HUES48 (cell line): ENCODE results near the gene NUMB.

Source experiments
- H3K27ac ChIP-seq: one replicate; pipeline ENCODE4 v1.7.0; 2013; ENCODE audit warnings: low read depth, low read length, inconsistent platforms
- H3K27me3 ChIP-seq: 2 replicates; pipeline ENCODE4 v1.6.1; 2013; ENCODE audit warnings: mild to moderate bottlenecking, low read length; ENCODE audit not compliant: control insufficient read depth, insufficient read depth
- H3K36me3 ChIP-seq: 2 replicates; pipeline ENCODE4 v1.6.1; 2013; ENCODE audit warnings: low read length; ENCODE audit not compliant: control insufficient read depth, insufficient read depth
- H3K4me1 ChIP-seq: 2 replicates; pipeline ENCODE4 v1.6.1; 2013; ENCODE audit warnings: mild to moderate bottlenecking, low read length; ENCODE audit not compliant: control insufficient read depth, insufficient read depth
- H3K4me3 ChIP-seq: 2 replicates; pipeline ENCODE4 v1.5.1; 2013; ENCODE audit warnings: mild to moderate bottlenecking, low read depth, low read length
- H3K9ac ChIP-seq: 2 replicates; pipeline ENCODE4 v1.6.1; 2013; ENCODE audit warnings: mild to moderate bottlenecking, low read depth, low read length, moderate library complexity
- H3K9me3 ChIP-seq: 2 replicates; pipeline ENCODE4 v1.6.1; 2013; ENCODE audit warnings: low read length; ENCODE audit not compliant: control insufficient read depth, insufficient read depth

NUMB gene

GRCh38 chr14:73236752-73237218 is 221.6 kb downstream of the NUMB start:
- no peak overlapping the region for H3K9ac ChIP-seq
- H3K4me3 ChIP-seq = peak overlapping the region; percentile 55
- peaks cover 68% of the 10 kb centered on the region for H3K4me1 ChIP-seq
- H3K36me3 ChIP-seq = no peaks in the 10 kb centered on the region; the same call in 1 of the 2 replicates
- no peaks in the 10 kb centered on the region for H3K9me3 ChIP-seq
- peaks cover 42% of the 10 kb centered on the region for H3K27me3 ChIP-seq
- H3K27ac ChIP-seq = no peak overlapping the region

- Histone ChIP-seq H3K36me3 (no peaks in the 10 kb centered on the region; the same call in 1 of the 2 replicates), H3K27ac (peak overlapping the region; percentile 90), H3K4me3 (peak overlapping the region; percentile 55; the same call in 1 of the 2 replicates), H3K9ac (no peak overlapping the region), H3K27me3 (peaks cover 42% of the 10 kb centered on the region), H3K9me3 (no peaks in the 10 kb centered on the region), H3K4me1 (peaks cover 68% of the 10 kb centered on the region)
Measured at GRCh38 chr14:73236157-73236556, 222.2 kb downstream of the NUMB start.

GRCh38 chr14:73235531-73236155 is 222.7 kb downstream of the NUMB start:
- no peaks in the 10 kb centered on the region; the same call in 1 of the 2 replicates for H3K36me3 ChIP-seq
- H3K27ac ChIP-seq = peak overlapping the region; percentile 90
- H3K9me3 ChIP-seq = no peaks in the 10 kb centered on the region
- peaks cover 42% of the 10 kb centered on the region for H3K27me3 ChIP-seq
- peak overlapping the region; percentile 55 for H3K4me3 ChIP-seq
- peak overlapping the region; percentile 1; the same call in 1 of the 2 replicates for H3K9ac ChIP-seq
- H3K4me1 ChIP-seq = peaks cover 68% of the 10 kb centered on the region

- Histone ChIP-seq H3K36me3 (no peaks in the 10 kb centered on the region; the same call in 1 of the 2 replicates), H3K27me3 (peaks cover 37% of the 10 kb centered on the region), H3K4me1 (peaks cover 65% of the 10 kb centered on the region), H3K9ac (peak overlapping the region; percentile 1; the same call in 1 of the 2 replicates), H3K9me3 (no peaks in the 10 kb centered on the region), H3K27ac (peak overlapping the region; percentile 90), H3K4me3 (peak overlapping the region; percentile 55)
Measured at GRCh38 chr14:73234586-73235394, 223.6 kb downstream of the NUMB start.

- Histone ChIP-seq H3K9me3 (no peaks in the 10 kb centered on the region), H3K27me3 (peaks cover 30% of the 10 kb centered on the region), H3K4me1 (peaks cover 64% of the 10 kb centered on the region), H3K27ac (no peak overlapping the region), H3K36me3 (no peaks in the 10 kb centered on the region; the same call in 1 of the 2 replicates), H3K9ac (no peak overlapping the region), H3K4me3 (no peak overlapping the region)
Measured at GRCh38 chr14:73234029-73234428, 224.3 kb downstream of the NUMB start.

- Histone ChIP-seq H3K4me1 (peaks cover 64% of the 10 kb centered on the region), H3K4me3 (no peak overlapping the region), H3K9ac (no peak overlapping the region), H3K27me3 (peaks cover 25% of the 10 kb centered on the region), H3K9me3 (no peaks in the 10 kb centered on the region), H3K36me3 (no peaks in the 10 kb centered on the region), H3K27ac (no peak overlapping the region)
Measured at GRCh38 chr14:73233564-73233963, 224.8 kb downstream of the NUMB start.

GRCh38 chr14:73232984-73233383 is 225.4 kb downstream of the NUMB start:
- Histone ChIP-seq H3K36me3 (no peaks in the 10 kb centered on the region), H3K27me3 (peaks cover 19% of the 10 kb centered on the region), H3K4me1 (peaks cover 65% of the 10 kb centered on the region), H3K27ac (no peak overlapping the region), H3K4me3 (no peak overlapping the region), H3K9ac (no peak overlapping the region), H3K9me3 (no peaks in the 10 kb centered on the region)

- peaks cover 12% of the 10 kb centered on the region for H3K27me3 ChIP-seq
- no peaks in the 10 kb centered on the region for H3K36me3 ChIP-seq
- H3K9ac ChIP-seq = no peak overlapping the region
- no peak overlapping the region for H3K4me3 ChIP-seq
- H3K4me1 ChIP-seq = peaks cover 68% of the 10 kb centered on the region
- peak overlapping the region; percentile 21 for H3K27ac ChIP-seq
- H3K9me3 ChIP-seq = no peaks in the 10 kb centered on the region
Measured at GRCh38 chr14:73231981-73232851, 226.1 kb downstream of the NUMB start.

- no peaks in the 10 kb centered on the region for H3K9me3 ChIP-seq
- H3K4me3 ChIP-seq = no peak overlapping the region
- H3K27ac ChIP-seq = no peak overlapping the region
- H3K36me3 ChIP-seq = no peaks in the 10 kb centered on the region
- H3K27me3 ChIP-seq = no peaks in the 10 kb centered on the region
- H3K9ac ChIP-seq = no peak overlapping the region
- H3K4me1 ChIP-seq = peaks cover 47% of the 10 kb centered on the region
Measured at GRCh38 chr14:73230051-73230450, 228.3 kb downstream of the NUMB start.

- Histone ChIP-seq H3K9me3 (no peaks in the 10 kb centered on the region), H3K4me1 (peaks cover 32% of the 10 kb centered on the region), H3K27me3 (no peaks in the 10 kb centered on the region), H3K27ac (peak overlapping the region; percentile 65), H3K4me3 (no peak overlapping the region), H3K36me3 (no peaks in the 10 kb centered on the region), H3K9ac (no peak overlapping the region)
Measured at GRCh38 chr14:73227812-73228781, 230.2 kb downstream of the NUMB start.
